GM21619 (cell line): Measurements from ENCODE around the gene CCL14.
"Not testable (repeated sequence)": the region's sequence is repeated elsewhere in the genome, so short reads cannot be mapped to it uniquely, and the experiment has no call there.

Experiments
- ATAC-seq: cut with Tn5 transposase; IDR thresholded peaks from one replicate; pipeline ENCODE4 v1.9.1; 2021; ENCODE audit not compliant: unreplicated experiment

CCL14 gene

GRCh38 chr17:35943537-35943936 is 43.0 kb downstream of the CCL14 start, which contains the start of gene LYZL6:
TSS of gene LYZL6 (minus strand) at chr17:35943713. CDS start at chr17:35939356, 4,357 bp downstream.
- no peak for ATAC-seq

GRCh38 chr17:35942588-35943186 is 43.8 kb downstream of the CCL14 start:
- no peak for ATAC-seq

GRCh38 chr17:35938492-35938891 is 48.0 kb downstream of the CCL14 start:
- ATAC-seq, result not testable (repeated sequence)

GRCh38 chr17:35936063-35936462 is 50.5 kb downstream of the CCL14 start:
- no peak for ATAC-seq

- no peak for ATAC-seq
Observed at GRCh38 chr17:35934760-35935159, 51.8 kb downstream of the CCL14 start.
